Activated T-cell treated with anti-CD3 and anti-CD28 coated beads, Interleukin-2, amount 50 U/mL, for 72 hours (primary cell): Measurements from ENCODE around the gene ING5. TPM values are rescaled to one million over a fixed set of nuclear protein-coding genes. Genes with fewer than 3 reads are reported as not detected.

Experiments used
- ATAC-seq, 2 donors: fragments of 150-1000 bp; cut with Tn5 transposase; replicated peaks in 1 of 2; 2 replicates each; pipeline ENCODE4 v1.10.0; 2021; ENCODE audit warnings: moderate library complexity in 2 of 2, mild to moderate bottlenecking in 1 of 2
- DNase-seq, 2 donors: peaks; one replicate each; pipeline ENCODE4 v3.0.0; 2021 to 2022; ENCODE audit warnings: mixed read lengths in 1 of 2
- H3K27ac Mint-ChIP-seq: one replicate; pipeline ENCODE4 v1.8.0; 2022; ENCODE audit warnings: mild to moderate bottlenecking, moderate library complexity, mixed read lengths
- H3K27me3 Mint-ChIP-seq: one replicate; pipeline ENCODE4 v1.8.0; 2022; ENCODE audit warnings: low read depth, mixed read lengths
- H3K36me3 Mint-ChIP-seq, 2 donors: one replicate each; pipeline ENCODE4 v1.8.0; 2022; ENCODE audit warnings: mixed read lengths in 2 of 2, mild to moderate bottlenecking in 1 of 2; ENCODE audit not compliant: insufficient read depth in 2 of 2
- H3K4me1 Mint-ChIP-seq: one replicate; pipeline ENCODE4 v1.8.0; 2022; ENCODE audit warnings: low read depth, mixed read lengths
- H3K4me3 Mint-ChIP-seq, 2 donors: one replicate each; pipeline ENCODE4 v1.8.0; 2022; ENCODE audit warnings: mild to moderate bottlenecking in 2 of 2, mixed read lengths in 2 of 2, moderate library complexity in 2 of 2
- H3K9me3 Mint-ChIP-seq, 2 donors: one replicate each; pipeline ENCODE4 v1.8.0; 2022; ENCODE audit warnings: mixed read lengths in 2 of 2
- total RNA-seq, 2 donors: library from RNA; stranded (reverse); gene quantifications; one replicate each; pipeline ENCODE4 v1.2.3, GENCODE V29; 2022

ING5 gene
- total RNA-seq, 2 donors from 2014 or later: 39.9 to 42.6 TPM

DNA sequence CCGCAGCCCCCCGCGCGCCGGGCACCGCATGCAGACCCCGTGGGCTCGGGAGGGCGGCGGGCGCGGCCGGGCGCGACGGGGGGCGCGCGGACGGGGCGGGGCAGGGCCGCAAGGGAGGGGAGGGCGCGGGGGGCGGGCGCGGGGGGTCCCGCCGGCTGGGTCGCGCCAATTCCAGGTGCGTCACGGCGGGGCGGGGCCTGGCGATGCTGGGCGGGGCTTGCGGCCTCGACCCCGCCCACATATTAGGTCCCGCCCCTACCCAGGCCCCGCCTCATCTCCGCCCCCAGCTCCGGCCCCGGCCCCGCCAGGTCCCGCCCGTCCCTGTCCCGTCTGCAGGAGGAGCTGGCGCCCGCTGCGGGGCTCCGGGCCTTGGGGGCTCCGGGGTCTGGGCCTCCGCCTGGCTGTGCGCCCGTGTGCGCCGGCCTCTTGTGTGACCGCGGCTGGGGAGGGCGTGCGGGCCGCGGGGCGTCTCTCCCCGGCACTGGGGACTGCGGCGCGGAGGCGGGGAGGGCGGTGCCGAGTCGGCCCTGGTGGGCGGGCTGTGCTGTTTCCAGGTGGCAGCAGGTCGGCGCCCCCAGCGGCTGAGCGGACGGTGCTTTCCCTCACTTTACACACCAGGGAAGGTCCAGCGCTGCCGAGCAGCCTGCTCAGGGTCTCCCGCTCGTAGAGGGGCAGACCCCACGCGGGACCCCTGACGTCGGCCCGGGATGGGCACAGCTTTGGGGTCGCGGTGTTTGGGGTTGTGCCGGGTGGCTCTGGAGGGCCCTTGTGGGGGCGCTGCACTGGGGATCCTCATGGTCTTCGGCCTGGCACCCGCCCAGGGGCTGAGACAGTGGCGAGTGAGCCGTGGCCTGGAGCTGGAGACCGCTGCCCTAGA, 554 bp downstream of the ING5 start:
- peaks cover 38% of the 10 kb centered on the region for H3K4me1 Mint-ChIP-seq
- ATAC-seq (peak; percentile 73 to 74), DNase-seq (peak; percentile 89 to 93)
- H3K27me3 Mint-ChIP-seq: no peaks in the 10 kb centered on the region
- H3K9me3 Mint-ChIP-seq: peaks cover 3 to 4% of the 10 kb centered on the region in 2 donors
- peaks cover 9 to 22% of the 10 kb centered on the region in 2 donors for H3K36me3 Mint-ChIP-seq
- H3K4me3 Mint-ChIP-seq: peak overlapping the region; percentile 87 to 90
- H3K27ac Mint-ChIP-seq: peak overlapping the region; percentile 35

DNA sequence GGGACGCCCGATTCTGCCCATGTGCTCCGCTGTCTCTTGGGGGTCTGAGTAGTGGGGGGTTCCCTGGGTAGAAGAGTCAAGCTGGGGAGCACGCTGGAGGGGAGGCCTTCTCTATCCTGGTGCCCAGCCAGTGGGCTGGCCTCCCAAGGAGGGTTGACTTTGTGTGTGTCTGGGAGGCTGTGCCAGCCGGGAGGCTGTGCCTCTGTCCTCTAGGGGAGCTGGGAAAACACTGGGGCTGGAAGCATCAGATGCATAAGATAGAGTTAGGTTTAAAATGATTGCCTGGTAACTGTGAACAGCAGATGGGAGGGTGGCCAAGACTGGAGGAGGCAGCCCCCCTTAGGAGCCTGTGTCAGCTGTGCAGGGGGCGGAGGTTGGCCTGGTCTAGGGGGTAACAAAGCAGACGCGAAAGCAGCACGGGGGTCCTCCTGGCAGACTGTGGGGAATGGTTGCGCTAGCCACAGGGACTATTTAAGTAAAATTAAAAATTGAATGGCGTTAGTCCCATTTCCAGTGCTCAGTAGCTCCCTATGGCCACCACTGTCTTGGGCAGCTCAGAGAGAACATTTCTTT, 1.3 kb downstream of the ING5 start:
- no peak for ATAC-seq
- peak overlapping the region; percentile 35 for H3K27ac Mint-ChIP-seq
- H3K9me3 Mint-ChIP-seq: peaks cover 3 to 4% of the 10 kb centered on the region in 2 donors
- H3K4me3 Mint-ChIP-seq: peak overlapping the region; percentile 87 to 90
- no peak for DNase-seq
- peaks cover 9 to 27% of the 10 kb centered on the region in 2 donors for H3K36me3 Mint-ChIP-seq
- peaks cover 38% of the 10 kb centered on the region for H3K4me1 Mint-ChIP-seq
- no peaks in the 10 kb centered on the region for H3K27me3 Mint-ChIP-seq

DNA sequence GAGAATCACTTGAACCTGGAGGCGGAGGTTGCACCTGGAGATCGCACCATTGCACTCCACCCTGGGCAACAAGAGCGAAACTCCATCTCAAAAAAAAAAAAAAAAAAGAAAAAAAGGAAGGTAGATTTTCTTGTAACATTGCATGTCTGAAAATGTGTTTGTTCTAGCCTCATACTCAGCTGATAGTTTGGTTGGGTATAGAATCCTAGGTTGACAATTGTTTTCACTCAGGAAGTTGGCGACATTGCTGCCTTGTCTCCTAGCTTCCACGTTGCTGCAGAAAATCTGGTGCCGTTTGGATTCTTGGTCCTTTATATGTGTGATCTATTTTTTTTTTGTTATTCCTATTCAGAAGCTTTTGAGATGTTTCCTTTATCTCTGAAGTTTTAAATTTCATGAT, 4.7 kb downstream of the ING5 start:
- no peak for ATAC-seq
- Mint-ChIP-seq H3K36me3 (peaks cover 15 to 45% of the 10 kb centered on the region in 2 donors), H3K4me3 (no peak overlapping the region), H3K9me3 (peaks cover 3 to 4% of the 10 kb centered on the region in 2 donors), H3K4me1 (peaks cover 16% of the 10 kb centered on the region), H3K27me3 (no peaks in the 10 kb centered on the region), H3K27ac (no peak overlapping the region)
- no peak for DNase-seq

DNA sequence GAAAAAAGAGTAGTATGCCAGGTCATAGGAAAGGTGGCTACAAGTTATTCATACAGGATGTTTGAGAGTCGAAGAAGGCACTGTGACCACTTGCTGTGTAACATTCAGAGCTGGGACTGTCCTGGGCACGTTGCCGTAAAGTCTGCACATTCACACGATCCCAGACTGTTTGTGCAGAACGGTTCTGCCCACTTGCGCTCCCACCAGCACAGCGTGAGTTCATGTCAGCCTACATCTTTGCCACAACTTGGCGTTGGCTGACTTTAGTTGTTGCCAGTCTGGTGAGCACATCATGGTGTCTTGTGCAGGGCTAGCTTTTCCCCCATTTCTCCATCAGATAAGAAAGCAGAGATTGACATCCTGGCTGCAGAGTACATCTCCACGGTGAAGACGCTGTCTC, 7.0 kb downstream of the ING5 start:
- Mint-ChIP-seq H3K4me1 (peaks cover 4% of the 10 kb centered on the region), H3K4me3 (no peak overlapping the region), H3K36me3 (peaks cover 16 to 49% of the 10 kb centered on the region in 2 donors), H3K27ac (no peak overlapping the region), H3K9me3 (peaks cover 3 to 4% of the 10 kb centered on the region in 2 donors), H3K27me3 (no peaks in the 10 kb centered on the region)
- ATAC-seq (no peak), DNase-seq (no peak)

DNA sequence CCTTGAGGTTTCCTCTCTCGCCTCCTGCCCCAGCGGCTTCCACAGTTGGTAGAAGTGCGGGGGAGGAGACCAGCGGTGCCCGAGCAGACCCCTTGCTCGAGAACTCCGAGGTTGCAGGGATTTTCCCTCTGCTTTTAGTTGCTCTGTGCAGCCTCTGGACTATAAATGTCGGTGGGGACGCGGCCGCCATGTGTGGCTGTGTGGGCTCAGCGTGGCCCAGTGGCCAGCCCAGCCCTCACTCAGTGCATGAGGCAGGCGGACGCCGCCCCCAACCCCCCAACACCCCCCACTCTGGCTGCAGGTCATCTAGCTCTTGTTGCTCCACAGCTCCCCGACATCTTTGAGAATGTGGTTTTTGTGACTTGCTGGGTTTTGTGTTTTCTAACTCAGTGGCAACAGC, 17.3 kb downstream of the ING5 start:
- ATAC-seq (no peak), DNase-seq (no peak)
- no peak overlapping the region for H3K27ac Mint-ChIP-seq
- peaks cover 5% of the 10 kb centered on the region for H3K4me1 Mint-ChIP-seq
- no peaks in the 10 kb centered on the region for H3K27me3 Mint-ChIP-seq
- no peaks in the 10 kb centered on the region for H3K9me3 Mint-ChIP-seq
- no peak overlapping the region for H3K4me3 Mint-ChIP-seq
- peaks cover 5 to 34% of the 10 kb centered on the region in 2 donors for H3K36me3 Mint-ChIP-seq

DNA sequence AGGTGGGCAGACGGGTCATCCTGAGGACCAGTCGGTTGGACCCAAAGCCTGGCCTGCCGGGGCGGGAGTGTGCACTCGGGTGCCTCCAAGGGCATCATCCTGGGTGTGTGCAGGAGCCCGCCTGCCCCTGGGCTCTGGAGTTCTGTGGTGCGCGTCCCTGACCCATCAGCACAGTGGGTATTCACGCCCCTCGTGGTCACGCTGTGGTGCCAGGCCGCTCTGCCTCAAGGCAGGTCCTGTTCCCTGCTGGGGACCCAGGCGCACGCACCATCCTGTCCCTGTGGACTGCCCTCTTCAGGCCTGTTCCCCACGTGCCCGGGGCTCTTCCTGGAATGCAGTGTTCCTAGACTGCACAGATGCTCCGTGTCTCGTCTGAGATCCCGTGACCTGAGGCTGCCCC, 18.3 kb downstream of the ING5 start:
- DNase-seq: no peak
- no peak overlapping the region for H3K4me3 Mint-ChIP-seq
- no peaks in the 10 kb centered on the region for H3K27me3 Mint-ChIP-seq
- no peak overlapping the region for H3K27ac Mint-ChIP-seq
- peaks cover 5% of the 10 kb centered on the region for H3K4me1 Mint-ChIP-seq
- H3K36me3 Mint-ChIP-seq: peaks cover 5 to 29% of the 10 kb centered on the region in 2 donors
- no peaks in the 10 kb centered on the region for H3K9me3 Mint-ChIP-seq
- ATAC-seq: no peak

DNA sequence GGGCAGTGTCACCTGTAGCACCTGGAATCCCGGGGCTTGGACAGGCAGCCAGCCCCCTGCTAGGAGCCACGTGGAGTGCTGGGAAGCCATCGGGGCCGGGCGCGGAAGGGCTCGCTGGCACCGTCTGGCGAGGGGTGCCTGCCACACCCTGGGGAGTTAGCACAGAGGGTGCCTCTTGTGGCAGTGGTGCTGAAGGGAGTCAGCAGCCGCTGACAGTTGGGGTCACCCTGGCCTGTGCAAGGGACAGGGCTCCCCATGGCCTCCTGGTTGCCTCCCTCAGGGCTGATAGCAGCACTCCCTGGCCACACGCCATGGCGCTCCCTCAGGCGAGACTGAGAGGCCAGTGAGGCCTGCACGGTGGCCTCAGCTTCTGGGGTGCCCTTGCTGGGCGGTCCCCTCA, 18.7 kb downstream of the ING5 start:
- ATAC-seq: no peak
- DNase-seq: no peak
- Mint-ChIP-seq H3K4me1 (peaks cover 5% of the 10 kb centered on the region), H3K4me3 (no peak overlapping the region), H3K27me3 (no peaks in the 10 kb centered on the region), H3K27ac (no peak overlapping the region), H3K36me3 (peaks cover 5 to 29% of the 10 kb centered on the region in 2 donors), H3K9me3 (no peaks in the 10 kb centered on the region)

DNA sequence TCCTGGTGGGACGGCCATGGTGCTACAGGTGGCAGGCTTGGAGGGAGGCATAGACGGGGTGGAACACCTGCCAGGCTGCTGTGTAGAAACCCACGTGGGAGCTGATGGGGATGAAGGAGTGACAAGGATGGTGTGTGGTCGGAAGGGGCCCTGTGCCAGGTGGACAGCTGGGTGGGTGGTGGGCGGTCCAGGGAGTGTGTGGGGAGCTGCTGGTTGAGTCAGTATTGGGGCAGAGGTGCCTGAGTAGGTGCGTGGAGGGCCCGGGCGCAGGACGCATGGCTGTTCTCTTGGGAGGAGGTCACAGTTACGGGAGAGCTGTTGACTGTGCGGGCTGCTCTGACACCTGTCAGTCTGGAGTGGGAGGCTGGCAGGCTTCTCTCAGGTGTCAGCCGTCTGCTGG, 20.0 kb downstream of the ING5 start:
- H3K27me3 Mint-ChIP-seq: no peaks in the 10 kb centered on the region
- H3K9me3 Mint-ChIP-seq: no peaks in the 10 kb centered on the region
- H3K4me3 Mint-ChIP-seq: no peak overlapping the region
- H3K4me1 Mint-ChIP-seq: no peaks in the 10 kb centered on the region
- H3K27ac Mint-ChIP-seq: no peak overlapping the region
- H3K36me3 Mint-ChIP-seq: peaks cover 5 to 24% of the 10 kb centered on the region in 2 donors
- ATAC-seq: no peak
- DNase-seq: no peak

DNA sequence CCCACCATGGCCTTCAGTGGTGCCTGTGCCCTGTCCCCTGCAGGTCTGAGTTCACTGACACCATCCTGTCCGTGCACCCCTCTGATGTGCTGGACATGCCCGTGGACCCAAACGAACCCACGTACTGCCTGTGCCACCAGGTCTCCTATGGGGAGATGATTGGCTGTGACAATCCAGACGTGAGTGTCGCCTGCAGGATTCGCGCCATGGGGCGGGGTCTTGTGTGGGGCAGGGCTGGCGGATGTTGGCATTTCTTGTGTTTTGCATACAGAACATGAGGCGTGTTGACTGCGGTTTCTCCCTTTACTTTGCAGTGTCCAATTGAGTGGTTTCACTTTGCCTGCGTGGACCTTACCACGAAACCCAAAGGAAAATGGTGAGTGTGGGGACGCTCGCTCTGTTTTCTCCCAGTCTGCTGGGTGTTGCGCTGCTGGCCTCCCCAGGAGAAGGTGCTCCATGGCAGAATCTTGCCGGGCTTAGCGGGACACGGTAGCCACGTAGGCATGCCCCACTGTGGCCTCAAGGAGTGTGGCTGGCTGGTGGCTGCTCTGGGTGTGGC, 21.1 kb downstream of the ING5 start:
- H3K27ac Mint-ChIP-seq: no peak overlapping the region
- ATAC-seq: no peak

DNA sequence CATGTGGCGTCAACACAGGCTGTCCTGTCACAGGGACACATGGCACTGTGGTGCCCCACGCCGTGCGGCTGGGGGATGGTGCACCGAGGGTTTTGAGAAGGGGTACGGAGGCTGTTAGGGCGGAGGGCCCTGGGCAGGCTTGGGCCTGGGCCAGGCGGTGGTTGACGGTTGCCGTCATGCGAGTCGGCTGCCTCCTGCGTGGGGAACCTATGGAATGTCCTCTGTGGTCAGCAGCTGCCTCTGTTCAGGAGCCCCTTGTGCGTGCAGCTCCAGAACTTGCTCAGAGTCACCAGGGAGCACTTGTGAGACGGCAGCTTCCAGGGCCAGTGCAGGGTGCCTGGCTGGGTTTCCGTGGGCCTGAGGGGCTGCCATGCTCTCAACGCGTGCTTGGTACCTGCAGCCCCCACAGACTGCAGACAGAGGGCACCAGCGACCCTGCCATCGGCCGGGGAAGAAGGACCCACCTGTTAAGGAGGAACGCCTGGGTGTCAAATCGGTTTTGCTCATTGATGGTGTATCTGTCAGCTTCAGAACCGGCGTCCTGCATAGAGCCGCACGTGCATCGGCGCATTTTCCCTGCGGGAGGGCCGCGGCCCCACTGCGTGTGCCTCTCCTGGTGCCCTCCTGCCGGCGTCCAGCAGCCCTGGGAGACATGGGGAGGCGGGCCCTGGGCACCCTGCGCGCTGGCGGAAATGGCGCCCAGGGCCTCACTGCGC, 22.6 kb downstream of the ING5 start:
- DNase-seq (peak in 1 of 2 donors; percentile 16), ATAC-seq (peak in 1 of 2 donors; percentile 43)
- H3K4me1 Mint-ChIP-seq: no peaks in the 10 kb centered on the region
- no peak overlapping the region for H3K4me3 Mint-ChIP-seq
- H3K9me3 Mint-ChIP-seq: no peaks in the 10 kb centered on the region
- peaks cover 5 to 23% of the 10 kb centered on the region in 2 donors for H3K36me3 Mint-ChIP-seq
- no peak overlapping the region for H3K27ac Mint-ChIP-seq
- no peaks in the 10 kb centered on the region for H3K27me3 Mint-ChIP-seq

More for the DNA sequence above, 21.1 kb downstream of the ING5 start:
- Mint-ChIP-seq H3K9me3 (no peaks in the 10 kb centered on the region), H3K36me3 (peaks cover 5 to 24% of the 10 kb centered on the region in 2 donors), H3K4me1 (no peaks in the 10 kb centered on the region), H3K27me3 (no peaks in the 10 kb centered on the region), H3K4me3 (no peak overlapping the region)
- DNase-seq: no peak

DNA sequence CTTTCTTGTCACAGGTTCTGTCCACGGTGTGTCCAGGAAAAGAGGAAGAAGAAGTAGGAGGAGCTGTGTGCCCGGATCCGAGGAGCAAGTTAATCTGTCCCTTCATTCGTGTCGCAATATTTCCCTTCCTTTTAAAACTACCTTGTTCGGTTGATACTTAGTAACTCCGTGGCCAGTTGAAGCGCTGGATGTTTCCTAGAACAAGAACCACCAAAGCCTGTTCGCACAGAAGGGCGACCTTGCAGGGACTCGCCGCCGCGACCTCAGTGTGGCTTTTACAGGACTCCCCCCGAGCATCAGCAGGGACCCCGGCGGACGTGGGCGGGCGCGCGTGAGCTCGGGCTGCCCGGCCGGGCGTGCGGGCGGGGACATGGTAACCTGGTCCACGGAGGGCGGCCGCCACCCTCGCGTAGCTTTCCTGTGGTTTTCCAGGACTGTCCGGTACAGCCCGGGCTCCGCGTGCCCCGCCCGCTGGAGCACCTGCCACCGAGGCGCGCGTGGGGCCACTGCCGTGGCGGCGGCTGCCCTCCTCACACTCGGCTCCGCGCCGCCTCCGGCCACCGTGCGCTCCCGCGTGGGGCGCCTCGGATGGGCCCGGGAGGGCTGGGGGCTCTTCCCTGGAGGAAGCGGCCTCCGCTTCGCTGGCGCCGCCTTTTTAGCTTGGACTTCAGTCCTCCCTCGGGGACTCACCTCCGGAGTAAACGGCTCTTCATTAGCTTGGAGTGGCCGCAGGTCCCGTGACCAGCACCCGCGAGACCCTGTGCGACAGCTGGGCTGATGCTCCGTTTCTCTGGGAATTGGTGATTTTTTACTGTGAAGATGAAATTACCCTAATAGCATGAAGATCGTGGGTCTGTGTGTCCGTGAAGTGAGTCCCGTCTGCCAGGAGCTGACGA, 23.4 kb downstream of the ING5 start:
- Mint-ChIP-seq H3K9me3 (no peaks in the 10 kb centered on the region), H3K4me3 (no peak overlapping the region), H3K27me3 (no peaks in the 10 kb centered on the region), H3K27ac (no peak overlapping the region), H3K36me3 (peaks cover 5 to 21% of the 10 kb centered on the region in 2 donors), H3K4me1 (peaks cover 8% of the 10 kb centered on the region)
- DNase-seq (no peak), ATAC-seq (no peak)

DNA sequence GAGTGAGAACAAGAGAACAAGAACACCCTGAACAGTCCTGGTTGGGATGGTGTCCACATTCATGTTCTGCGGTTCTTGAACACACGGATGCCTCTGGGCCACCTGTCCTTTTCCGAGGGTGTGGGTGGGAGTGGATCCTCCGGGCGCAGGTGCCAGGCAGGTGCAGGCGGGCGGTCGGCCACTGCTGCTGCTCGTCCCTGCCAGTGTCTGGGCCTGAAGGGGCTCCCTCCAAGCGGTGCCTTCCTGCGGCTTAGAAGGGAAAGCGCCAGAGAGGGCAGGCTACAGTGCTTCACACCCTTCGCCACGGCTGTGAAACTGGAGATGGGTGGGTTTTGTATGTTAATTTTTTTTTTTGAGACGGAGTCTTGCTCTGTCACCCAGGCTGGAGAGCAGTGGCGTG, 24.6 kb downstream of the ING5 start:
- no peak for ATAC-seq
- DNase-seq: no peak
- H3K9me3 Mint-ChIP-seq: no peaks in the 10 kb centered on the region
- H3K27me3 Mint-ChIP-seq: no peaks in the 10 kb centered on the region
- peaks cover 20% of the 10 kb centered on the region for H3K4me1 Mint-ChIP-seq
- no peak overlapping the region for H3K4me3 Mint-ChIP-seq
- no peak overlapping the region for H3K27ac Mint-ChIP-seq
- peaks cover 4 to 20% of the 10 kb centered on the region in 2 donors for H3K36me3 Mint-ChIP-seq
